BJ (cell line): ENCODE data around the gene HRH2. TPM values are rescaled to one million over a fixed set of nuclear protein-coding genes. Genes with fewer than 3 reads are reported as not detected.

ENCODE experiments used
- CTCF ChIA-PET: fragments of 350-600 bp; formaldehyde crosslinking; extraction: SDS; loops from one replicate; lab custom pipeline; 2021; ENCODE audit warnings: antibody characterized with exemption, inconsistent platforms; lab: Yijun Ruan, JAX
- POLR2A ChIA-PET: fragments of 300-600 bp; sonication (Branson Sonifier 250); formaldehyde crosslinking; extraction: SDS; loops from one replicate; lab custom pipeline; 2021; ENCODE audit warnings: antibody characterized with exemption; lab: Charles Lee
- DNase-seq: peaks from one replicate; pipeline ENCODE4 v3.0.0-alpha.2; 2011; ENCODE audit warnings: low read depth
- H3K27me3 ChIP-seq: 2 replicates; pipeline ENCODE4 v1.6.0; 2011; ENCODE audit warnings: low read length; ENCODE audit not compliant: control insufficient read depth, insufficient read depth
- H3K36me3 ChIP-seq: 2 replicates; pipeline ENCODE4 v1.5.1; 2011; ENCODE audit warnings: low read length; ENCODE audit not compliant: control insufficient read depth, insufficient read depth
- H3K4me3 ChIP-seq: 2 replicates; pipeline ENCODE4 v1.5.1; 2011; ENCODE audit warnings: low read depth, mild to moderate bottlenecking, control low read depth, low read length
- CTCF ChIP-seq: IDR thresholded peaks from 2 replicates; pipeline ENCODE4 v1.5.1; 2011; ENCODE audit warnings: low read depth, mild to moderate bottlenecking, control low read depth, inconsistent platforms, low read length, moderate library complexity; ENCODE audit not compliant: insufficient read depth
- polyA plus RNA-seq: library from polyadenylated mRNA; depleted of rRNA; stranded (reverse); fragments of >200 nt; gene quantifications from 2 replicates; pipeline ENCODE4 v1.2.3, GENCODE V29; 2011

The HRH2 gene
- polyA plus RNA-seq, 1 experiment, result not detected

DNA sequence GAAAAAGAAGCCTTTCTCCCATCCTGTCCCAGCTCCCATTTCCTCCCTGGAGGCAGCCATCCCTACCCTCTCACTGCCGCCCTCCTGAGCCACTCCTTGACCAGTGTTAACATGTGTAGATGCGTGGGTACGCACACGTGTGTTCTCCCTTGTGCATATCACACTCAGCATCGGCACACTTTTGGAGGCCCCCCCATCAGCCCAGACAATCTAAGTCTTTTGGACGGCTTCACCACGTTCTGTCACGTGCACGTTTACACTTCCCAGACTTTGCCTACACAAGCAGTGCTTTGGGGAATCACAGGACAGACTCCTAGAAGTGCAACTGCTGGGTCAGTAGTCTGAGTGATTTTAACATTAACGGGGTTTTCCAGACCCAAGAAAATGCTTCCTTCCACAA, 18.0 kb downstream of the HRH2 start:
- Histone ChIP-seq H3K27me3 (no peaks in the 10 kb centered on the region), H3K4me3 (no peak overlapping the region), H3K36me3 (no peaks in the 10 kb centered on the region)
- POLR2A ChIA-PET, result no interaction called here
- CTCF ChIA-PET, result no interaction called here
- no peak for DNase-seq
- no peak for TF ChIP-seq CTCF

DNA sequence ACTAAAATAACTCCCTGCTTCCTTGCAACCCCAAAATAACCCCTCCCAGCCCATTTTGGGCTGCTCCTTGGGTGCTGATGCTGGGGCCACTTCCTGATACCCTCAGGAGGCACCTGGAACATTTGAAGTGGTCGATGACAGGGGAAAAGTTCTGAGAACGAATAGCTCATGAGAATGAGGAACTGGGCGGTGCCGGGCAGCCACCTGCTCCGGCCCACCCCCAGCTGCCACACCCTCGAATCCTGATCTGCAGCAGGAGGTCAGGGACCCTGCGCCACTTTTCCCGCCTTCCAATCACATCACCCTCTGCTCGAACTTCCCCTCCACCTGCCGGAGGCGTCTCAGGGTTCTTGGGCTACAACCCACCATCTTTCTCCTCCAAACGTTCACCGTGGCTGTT, 19.7 kb downstream of the HRH2 start:
- POLR2A ChIA-PET, result no interaction called here
- Histone ChIP-seq H3K36me3 (no peaks in the 10 kb centered on the region), H3K4me3 (no peak overlapping the region), H3K27me3 (no peaks in the 10 kb centered on the region)
- DNase-seq, result no peak
- CTCF ChIA-PET, result interaction anchor here (0.8 kb wide), 1 partner anchor 13 kb away, joined by 3 read pairs; no protein-coding TSS in a partner anchor
- TF ChIP-seq CTCF, result no peak

- ChIA-PET CTCF (interaction anchor here (0.8 kb wide), 1 partner anchor 12 kb away, joined by 3 read pairs; no protein-coding TSS in a partner anchor), POLR2A (no interaction called here)
- no peaks in the 10 kb centered on the region for H3K27me3 ChIP-seq
- no peak for DNase-seq
- H3K36me3 ChIP-seq, result no peaks in the 10 kb centered on the region
- TF ChIP-seq CTCF, result no peak
- H3K4me3 ChIP-seq, result no peak overlapping the region
Measured at GRCh38 chr5:175678074-175678473, 20.2 kb downstream of the HRH2 start.

GRCh38 chr5:175679411-175679810, 21.5 kb downstream of the HRH2 start:
- Histone ChIP-seq H3K27me3 (no peaks in the 10 kb centered on the region), H3K36me3 (no peaks in the 10 kb centered on the region), H3K4me3 (no peak overlapping the region)
- POLR2A ChIA-PET, result no interaction called here
- DNase-seq, result no peak
- no peak for TF ChIP-seq CTCF
- CTCF ChIA-PET, result no interaction called here

- ChIA-PET CTCF (no interaction called here), POLR2A (no interaction called here)
- Histone ChIP-seq H3K4me3 (no peak overlapping the region), H3K36me3 (no peaks in the 10 kb centered on the region), H3K27me3 (no peaks in the 10 kb centered on the region)
- no peak for TF ChIP-seq CTCF
- no peak for DNase-seq
Measured at GRCh38 chr5:175680020-175680419, 22.1 kb downstream of the HRH2 start.
